Measurements from ENCODE around the gene GALR2. TPM values are rescaled to one million over a fixed set of nuclear protein-coding genes. Genes with fewer than 3 reads are reported as not detected.

GALR2 gene
- total and polyA plus RNA-seq, 9 of the 15 experiments (the other 6 are each of a cell fraction or from before 2014, with no cell fraction given): 0.34 TPM; not detected in 8

DNA sequence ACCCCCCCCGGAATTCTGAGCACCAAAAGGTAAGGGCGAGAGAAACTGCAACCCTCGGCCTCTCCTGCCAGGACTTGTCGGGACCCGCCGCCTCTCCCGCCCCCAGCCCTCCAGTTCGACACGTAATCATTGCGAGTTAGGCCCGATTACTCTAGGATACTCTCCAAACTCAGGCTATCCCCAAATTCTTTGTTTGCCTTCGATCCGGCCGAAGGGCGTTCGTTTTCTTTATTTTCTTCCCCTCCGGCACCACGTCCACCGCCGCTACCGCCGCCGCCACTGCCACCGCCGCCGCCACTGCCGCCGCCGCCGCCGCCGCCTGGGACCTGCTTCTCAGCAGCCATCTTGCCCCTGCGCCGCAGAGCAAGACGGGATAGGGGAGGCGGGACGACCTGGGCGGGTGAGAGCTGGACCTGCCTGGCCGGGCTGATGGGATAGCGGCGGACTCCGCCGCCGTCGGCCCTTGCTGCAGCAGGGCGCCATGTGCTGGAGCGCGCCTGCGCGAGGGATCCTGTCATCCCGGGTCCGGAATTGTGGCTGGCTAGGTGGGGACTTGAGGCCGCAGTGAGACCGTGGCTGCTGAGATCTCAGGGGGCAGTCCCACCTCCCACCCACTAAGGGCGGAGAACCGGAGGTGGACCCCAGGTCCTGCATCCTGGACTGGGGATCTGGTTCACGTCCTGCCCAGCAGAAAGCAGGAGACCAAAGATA is 2.3 kb upstream of the GALR2 start, which contains the start of gene SRP68 (continued):
- TF ChIP-seq MGA (IDR thresholded peaks at IDR 0.05) (peak; percentile 88), CTBP1 (IDR thresholded peaks at IDR 0.05; ENCODE audit: borderline replicate concordance) (peak; percentile 36; the same call in 1 of the 2 replicates), PHTF2 (CRISPR knock-in tag; IDR thresholded peaks at IDR 0.05) (no peak), SNRNP70 (optimal IDR thresholded peaks at IDR 0.05; ENCODE audit: low read depth, low read length) (no peak), CAMTA2 (CRISPR knock-in tag; conservative IDR thresholded peaks at IDR 0.05) (no peak), EHMT2 (IDR thresholded peaks at IDR 0.05) (no peak), MCM2 (IDR thresholded peaks at IDR 0.05; ENCODE audit: low read depth) (no peak), ZNF232 (CRISPR knock-in tag; IDR thresholded peaks at IDR 0.05) (no peak; the same call in 1 of the 2 replicates), TBP (optimal IDR thresholded peaks at IDR 0.05; ENCODE audit: low read depth, low read length) (peak; percentile 89), MAFG (tag; conservative IDR thresholded peaks at IDR 0.05) (no peak), SMC3 (conservative IDR thresholded peaks at IDR 0.05; ENCODE audit: insufficient read depth, low read depth, low read length) (no peak), SIRT6 (IDR thresholded peaks at IDR 0.05; ENCODE audit: low read depth, low read length) (no peak), ZNF584 (CRISPR knock-in tag; IDR thresholded peaks at IDR 0.05; ENCODE audit: low read depth) (0 out of 2 replicates have a peak, but pooled peaks have one; percentile 41), KHSRP (IDR thresholded peaks at IDR 0.05) (no peak), HNRNPH1 (optimal IDR thresholded peaks at IDR 0.05; ENCODE audit: low read depth, low read length) (no peak), SMARCC2 (IDR thresholded peaks at IDR 0.05; ENCODE audit: low read depth) (no peak), SNIP1 (IDR thresholded peaks at IDR 0.05; ENCODE audit: low read depth) (peak; percentile 84; the same call in 1 of the 2 replicates), MXI1 (IDR thresholded peaks at IDR 0.05; ENCODE audit: low read depth, low read length) (no peak), ZFPM2 (CRISPR knock-in tag; IDR thresholded peaks at IDR 0.05) (no peak), CBX3 (IDR thresholded peaks at IDR 0.05; ENCODE audit: borderline replicate concordance in 1 of 2, low read length in 2 of 2) (peak in 1 of 2 experiments; percentile 25; a peak in 1 of 3 replicates)

Data from K562 (cell line).